MM.1S (cell line): ENCODE results near the gene UBFD1.

Experiments
- DNase-seq: peaks from one replicate; pipeline ENCODE4 v3.0.0-alpha.2; 2015
- H2AFZ ChIP-seq: fragments of 300-600 bp; sonication (generic); 2 replicates; pipeline ENCODE4 v1.6.0; 2016; ENCODE audit warnings: antibody characterized with exemption, low read length
- H3F3A ChIP-seq: fragments of 300-600 bp; sonication (generic); 2 replicates; pipeline ENCODE4 v1.6.1; 2016; ENCODE audit warnings: mild to moderate bottlenecking, antibody characterized with exemption, low read length, moderate library complexity, mixed read lengths; ENCODE audit not compliant: insufficient read depth
- H3K27ac ChIP-seq: fragments of 300-600 bp; sonication (generic); 2 replicates; pipeline ENCODE4 v1.5.1; 2016; ENCODE audit warnings: mild to moderate bottlenecking, low read length
- H3K27me3 ChIP-seq: fragments of 300-600 bp; sonication (generic); replicated peaks from 2 replicates; pipeline ENCODE4 v1.6.0; 2016; ENCODE audit warnings: low read length; ENCODE audit not compliant: insufficient read depth
- H3K36me3 ChIP-seq: fragments of 300-600 bp; sonication (generic); replicated peaks from 2 replicates; pipeline ENCODE4 v1.6.1; 2016; ENCODE audit warnings: mild to moderate bottlenecking, low read length, mixed read lengths; ENCODE audit not compliant: insufficient read depth
- H3K4me1 ChIP-seq: fragments of 300-600 bp; sonication (generic); 2 replicates; pipeline ENCODE4 v1.6.1; 2016; ENCODE audit warnings: low read length, mixed read lengths
- H3K4me2 ChIP-seq: fragments of 300-600 bp; sonication (generic); 2 replicates; pipeline ENCODE4 v1.6.0; 2016; ENCODE audit warnings: low read depth, low read length
- H3K4me3 ChIP-seq: fragments of 300-600 bp; sonication (generic); 2 replicates; pipeline ENCODE4 v1.5.1; 2016; ENCODE audit warnings: low read length, mixed read lengths
- H3K79me2 ChIP-seq: fragments of 300-600 bp; sonication (generic); 2 replicates; pipeline ENCODE4 v1.6.1; 2016; ENCODE audit warnings: mixed run types, low read length, mixed read lengths
- H3K9ac ChIP-seq: fragments of 300-600 bp; sonication (generic); 2 replicates; pipeline ENCODE4 v1.6.1; 2016; ENCODE audit warnings: low read length, mixed read lengths
- H3K9me2 ChIP-seq: fragments of 300-600 bp; sonication (generic); replicated peaks from 2 replicates; pipeline ENCODE4 v1.6.1; 2016; ENCODE audit warnings: mild to moderate bottlenecking, low read length, mixed read lengths; ENCODE audit not compliant: insufficient read depth
- H3K9me3 ChIP-seq: fragments of 300-600 bp; sonication (generic); replicated peaks from 2 replicates; pipeline ENCODE4 v1.6.1; 2016; ENCODE audit warnings: mild to moderate bottlenecking, low read length, mixed read lengths; ENCODE audit not compliant: insufficient read depth
- H4K20me1 ChIP-seq: fragments of 300-600 bp; sonication (generic); 2 replicates; pipeline ENCODE4 v1.6.1; 2016; ENCODE audit warnings: mild to moderate bottlenecking, low read length, moderate library complexity, mixed read lengths; ENCODE audit not compliant: insufficient read depth
- CTCF ChIP-seq: fragments of 300-600 bp; sonication (generic); IDR thresholded peaks from 2 replicates; pipeline ENCODE4 v1.5.1; 2016; ENCODE audit warnings: antibody characterized with exemption, low read length, mixed read lengths
- EZH2 ChIP-seq: fragments of 300-600 bp; sonication (generic); optimal IDR thresholded peaks from 2 replicates; pipeline ENCODE3; 2017; ENCODE audit warnings: low read depth, mild to moderate bottlenecking, antibody characterized with exemption, low read length, mixed read lengths
- EZH2phosphoT487 ChIP-seq: fragments of 300-600 bp; sonication (generic); IDR thresholded peaks from 2 replicates; pipeline ENCODE4 v1.6.1; 2018; ENCODE audit warnings: antibody characterized with exemption, low read length

The UBFD1 gene

GRCh38 chr16:23549938-23550337 is 7.6 kb upstream of the UBFD1 start:
- Histone ChIP-seq H3K9me2 (no peaks in the 10 kb centered on the region), H3K9ac (no peak overlapping the region), H3K4me3 (no peak overlapping the region), H3K36me3 (peaks cover 8% of the 10 kb centered on the region), H3K27me3 (no peaks in the 10 kb centered on the region), H4K20me1 (no peaks in the 10 kb centered on the region), H3K4me2 (no peak overlapping the region), H2AFZ (no peak overlapping the region), H3K9me3 (no peaks in the 10 kb centered on the region), H3K79me2 (peaks cover 32% of the 10 kb centered on the region), H3K4me1 (peaks cover 3% of the 10 kb centered on the region; the same call in 1 of the 2 replicates), H3K27ac (no peak overlapping the region), H3F3A (no peaks in the 10 kb centered on the region; the same call in 1 of the 2 replicates)
- no peak for TF ChIP-seq EZH2phosphoT487
- no peak for TF ChIP-seq CTCF
- no peak for DNase-seq

- Histone ChIP-seq H3K9ac (no peak overlapping the region), H3K27ac (no peak overlapping the region), H3K4me1 (peaks cover 8% of the 10 kb centered on the region; the same call in 1 of the 2 replicates), H3K9me3 (no peaks in the 10 kb centered on the region), H4K20me1 (no peaks in the 10 kb centered on the region), H2AFZ (no peak overlapping the region), H3F3A (peaks cover 18% of the 10 kb centered on the region), H3K4me3 (no peak overlapping the region), H3K36me3 (peaks cover 5% of the 10 kb centered on the region), H3K79me2 (peaks cover 41% of the 10 kb centered on the region), H3K27me3 (no peaks in the 10 kb centered on the region), H3K4me2 (no peak overlapping the region), H3K9me2 (no peaks in the 10 kb centered on the region)
- no peak for TF ChIP-seq EZH2
- no peak for TF ChIP-seq CTCF
- no peak for TF ChIP-seq EZH2phosphoT487
- DNase-seq, result no peak
These were observed 5.4 kb upstream of the UBFD1 start for GRCh38 chr16:23552161-23552560.

- Histone ChIP-seq H3K79me2 (peaks cover 60% of the 10 kb centered on the region), H3K4me3 (no peak overlapping the region), H3K4me1 (peaks cover 13% of the 10 kb centered on the region; the same call in 1 of the 2 replicates), H3K9ac (no peak overlapping the region), H4K20me1 (no peaks in the 10 kb centered on the region), H3K27ac (no peak overlapping the region), H3K9me3 (no peaks in the 10 kb centered on the region), H3K9me2 (no peaks in the 10 kb centered on the region), H3K4me2 (no peak overlapping the region; the same call in 1 of the 2 replicates), H2AFZ (no peak overlapping the region), H3F3A (peaks cover 18% of the 10 kb centered on the region), H3K27me3 (no peaks in the 10 kb centered on the region), H3K36me3 (peaks cover 4% of the 10 kb centered on the region)
- no peak for TF ChIP-seq CTCF
- TF ChIP-seq EZH2phosphoT487, result no peak
- no peak for TF ChIP-seq EZH2
- no peak for DNase-seq
These were observed 3.0 kb upstream of the UBFD1 start for GRCh38 chr16:23554536-23554935.
